GM21737 (cell line): ENCODE results near the gene CHL1.

Source experiments
- ATAC-seq: cut with Tn5 transposase; IDR thresholded peaks from one replicate; pipeline ENCODE4 v1.9.1; 2021; ENCODE audit warnings: mild to moderate bottlenecking, moderate library complexity; ENCODE audit not compliant: unreplicated experiment

Gene CHL1

GRCh38 chr3:196311-197148 lies at the start of gene CHL1:
Gene CHL1, plus strand, starts transcription at chr3:196763. Its CDS starts 123,014 bp downstream, at chr3:319777.
- no peak for ATAC-seq

- no peak for ATAC-seq
Observed at GRCh38 chr3:151614-152189, 44.9 kb upstream of the CHL1 start.

- ATAC-seq: no peak
Observed at GRCh38 chr3:159974-160373, 36.6 kb upstream of the CHL1 start.

- ATAC-seq: no peak
Observed at GRCh38 chr3:166071-166470, 30.5 kb upstream of the CHL1 start.

- no peak for ATAC-seq
Observed at GRCh38 chr3:166799-167198, 29.8 kb upstream of the CHL1 start.

GRCh38 chr3:173886-174285 lies 22.7 kb upstream of the CHL1 start:
- no peak for ATAC-seq

- no peak for ATAC-seq
Observed at GRCh38 chr3:184976-185375, 11.6 kb upstream of the CHL1 start.

- ATAC-seq: peak; percentile 49
Observed at GRCh38 chr3:192215-192929, 4.2 kb upstream of the CHL1 start.

GRCh38 chr3:194001-194400 lies 2.6 kb upstream of the CHL1 start:
- no peak for ATAC-seq

- ATAC-seq: no peak
Observed at GRCh38 chr3:194421-194820, 2.1 kb upstream of the CHL1 start.

GRCh38 chr3:195666-196065 lies 897 bp upstream of the CHL1 start:
- no peak for ATAC-seq

- ATAC-seq: no peak
Observed at GRCh38 chr3:197149-197827, 725 bp downstream of the CHL1 start.

- ATAC-seq: no peak
Observed at GRCh38 chr3:197828-198491, 1.4 kb downstream of the CHL1 start.

GRCh38 chr3:199835-200234 lies 3.3 kb downstream of the CHL1 start:
- ATAC-seq: no peak

- no peak for ATAC-seq
Observed at GRCh38 chr3:200758-201325, 4.3 kb downstream of the CHL1 start.

GRCh38 chr3:204102-204501 lies 7.5 kb downstream of the CHL1 start:
- ATAC-seq: no peak

- no peak for ATAC-seq
Observed at GRCh38 chr3:207973-208372, 11.4 kb downstream of the CHL1 start.

GRCh38 chr3:210669-211068 lies 14.1 kb downstream of the CHL1 start:
- ATAC-seq: no peak

- peak; percentile 82 for ATAC-seq
Observed at GRCh38 chr3:212432-212831, 15.9 kb downstream of the CHL1 start.

GRCh38 chr3:217099-217813 lies 20.7 kb downstream of the CHL1 start:
- ATAC-seq: no peak
